Measurements from ENCODE around the gene DGKB.

GRCh38 chr7:14834883-14835282 lies 67.7 kb downstream of the DGKB start:
- TF ChIP-seq POLR2A (IDR thresholded peaks at IDR 0.05) (no peak), CTCF (IDR thresholded peaks at IDR 0.05) (no peak)
